Nephron (organoid): ENCODE data around the gene BMP4.

Source experiments
- H3K27ac Mint-ChIP-seq, 3 experiments: 2 replicates each; pipeline ENCODE4 v1.8.0; 2020; ENCODE audit warnings: mixed read lengths in 3 of 3, mild to moderate bottlenecking in 2 of 3, moderate library complexity in 1 of 3
- H3K27me3 Mint-ChIP-seq: 2 replicates; pipeline ENCODE4 v1.8.0; 2021; ENCODE audit warnings: low read depth, mild to moderate bottlenecking, moderate library complexity, mixed read lengths
- H3K36me3 Mint-ChIP-seq: 2 replicates; pipeline ENCODE4 v1.8.0; 2020; ENCODE audit warnings: low read depth, mixed read lengths
- H3K4me1 Mint-ChIP-seq: 2 replicates; pipeline ENCODE4 v1.8.0; 2020; ENCODE audit warnings: mixed read lengths
- H3K4me3 Mint-ChIP-seq, 3 experiments: 2 replicates each; pipeline ENCODE4 v1.8.0; 2020; ENCODE audit warnings: mild to moderate bottlenecking in 3 of 3, mixed read lengths in 3 of 3, moderate library complexity in 2 of 3
- H3K9me3 Mint-ChIP-seq: 2 replicates; pipeline ENCODE4 v1.8.0; 2020; ENCODE audit warnings: mixed read lengths
- CTCF ChIP-seq, 3 experiments: fragments of 200-600 bp; sonication (generic); IDR thresholded peaks; one replicate each; pipeline ENCODE4 v1.5.0; 2021; ENCODE audit warnings: antibody characterized with exemption in 3 of 3; ENCODE audit not compliant: unreplicated experiment in 3 of 3

The BMP4 gene

GRCh38 chr14:53982546-53982945 is 25.9 kb upstream of the BMP4 start:
- Mint-ChIP-seq H3K27ac (no peak overlapping the region), H3K4me1 (peaks cover 4% of the 10 kb centered on the region), H3K4me3 (no peak overlapping the region), H3K27me3 (no peaks in the 10 kb centered on the region), H3K36me3 (peaks cover 20% of the 10 kb centered on the region), H3K9me3 (peaks cover 34% of the 10 kb centered on the region)
- no peak for TF ChIP-seq CTCF (IDR thresholded peaks at IDR 0.05; ENCODE audit: unreplicated experiment in 3 of 3)

DNA sequence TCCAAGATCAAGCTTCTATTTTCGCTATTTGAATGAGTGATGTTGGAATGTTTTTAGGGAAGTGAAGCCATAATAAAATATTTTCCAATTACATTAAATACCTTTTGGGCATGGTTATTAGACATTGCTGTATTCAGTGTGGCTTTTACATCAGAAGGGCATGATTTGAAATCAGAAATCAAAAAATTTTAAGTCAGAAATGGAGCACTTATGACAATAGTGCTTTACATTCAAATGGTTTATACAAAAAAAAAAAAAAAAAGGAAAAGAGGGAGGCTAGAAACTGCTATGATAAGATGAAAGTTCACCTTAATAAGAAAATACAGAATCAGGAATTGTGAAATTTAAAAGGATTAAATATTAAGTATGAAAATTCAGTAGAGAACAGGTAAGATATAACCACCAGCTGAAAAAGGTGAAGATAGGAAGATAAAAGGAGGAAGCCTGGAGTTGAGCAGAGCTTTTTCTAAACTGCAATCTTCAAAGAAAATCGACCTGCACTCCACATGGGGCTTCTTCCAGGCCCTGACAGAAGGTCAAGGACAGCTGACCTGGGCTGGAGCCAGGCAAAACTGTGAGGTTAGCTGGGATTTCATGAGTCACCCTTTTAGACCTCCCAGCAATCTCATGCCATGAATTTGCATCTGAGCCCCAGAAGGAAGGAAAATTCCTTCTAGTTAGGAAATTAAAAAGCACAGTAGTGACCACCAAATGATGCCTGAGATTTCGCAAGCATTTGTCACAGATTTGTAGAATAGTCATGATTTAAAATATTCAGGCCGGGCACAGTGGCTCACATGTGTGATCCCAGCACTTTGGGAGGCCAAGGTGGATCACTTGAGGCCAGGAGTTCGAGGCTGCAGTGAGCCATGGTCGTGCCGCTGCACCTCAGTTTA is 23.4 kb upstream of the BMP4 start:
- TF ChIP-seq CTCF (IDR thresholded peaks at IDR 0.05; ENCODE audit: unreplicated experiment in 3 of 3) = no peak
- peaks cover 4% of the 10 kb centered on the region for H3K4me1 Mint-ChIP-seq
- no peak overlapping the region for H3K4me3 Mint-ChIP-seq
- no peak overlapping the region for H3K27ac Mint-ChIP-seq
- H3K27me3 Mint-ChIP-seq = peaks cover 5% of the 10 kb centered on the region
- peaks cover 6% of the 10 kb centered on the region for H3K36me3 Mint-ChIP-seq
- H3K9me3 Mint-ChIP-seq = peaks cover 17% of the 10 kb centered on the region

GRCh38 chr14:53979113-53979681 is 22.6 kb upstream of the BMP4 start:
- Mint-ChIP-seq H3K4me3 (no peak overlapping the region), H3K36me3 (no peaks in the 10 kb centered on the region), H3K27ac (no peak overlapping the region), H3K27me3 (peaks cover 5% of the 10 kb centered on the region), H3K9me3 (peaks cover 9% of the 10 kb centered on the region), H3K4me1 (peaks cover 4% of the 10 kb centered on the region)
- TF ChIP-seq CTCF (IDR thresholded peaks at IDR 0.05; ENCODE audit: unreplicated experiment in 3 of 3) = no peak

- Mint-ChIP-seq H3K36me3 (no peaks in the 10 kb centered on the region), H3K4me3 (no peak overlapping the region), H3K9me3 (no peaks in the 10 kb centered on the region), H3K27me3 (peaks cover 5% of the 10 kb centered on the region), H3K27ac (no peak overlapping the region), H3K4me1 (peaks cover 4% of the 10 kb centered on the region)
- no peak for TF ChIP-seq CTCF (IDR thresholded peaks at IDR 0.05; ENCODE audit: unreplicated experiment in 3 of 3)
Measured at GRCh38 chr14:53978194-53978593, 21.6 kb upstream of the BMP4 start.

- H3K4me1 Mint-ChIP-seq = peaks cover 4% of the 10 kb centered on the region
- no peaks in the 10 kb centered on the region for H3K9me3 Mint-ChIP-seq
- H3K36me3 Mint-ChIP-seq = no peaks in the 10 kb centered on the region
- no peak for TF ChIP-seq CTCF (IDR thresholded peaks at IDR 0.05; ENCODE audit: unreplicated experiment in 3 of 3)
- H3K27ac Mint-ChIP-seq = no peak overlapping the region
- H3K4me3 Mint-ChIP-seq = no peak overlapping the region
- peaks cover 10% of the 10 kb centered on the region for H3K27me3 Mint-ChIP-seq
Measured at GRCh38 chr14:53975444-53975843, 18.8 kb upstream of the BMP4 start.
